HEK293 (cell line): ENCODE results near the gene EIF4G1.

Experiments
- CTCF ChIP-seq: fragments of 450-650 bp; formaldehyde crosslinking; IDR thresholded peaks from 2 replicates; pipeline ENCODE4 v1.5.1; 2016; ENCODE audit warnings: missing biosample characterization, missing genetic modification characterization
- HOXA7 ChIP-seq: sonication (generic); formaldehyde crosslinking; IDR thresholded peaks from 2 replicates; pipeline ENCODE4 v1.8.1; 2022; ENCODE audit warnings: missing genetic modification reagents, borderline replicate concordance
- REST ChIP-seq: fragments of 450-650 bp; formaldehyde crosslinking; IDR thresholded peaks from 2 replicates; pipeline ENCODE4 v1.5.1; 2016; ENCODE audit warnings: missing biosample characterization, missing genetic modification characterization
- TCF7L2 ChIP-seq: IDR thresholded peaks from 2 replicates; pipeline ENCODE4 v1.6.1; 2011; ENCODE audit warnings: low read depth, mild to moderate bottlenecking, inconsistent platforms, low read length, moderate library complexity, borderline replicate concordance
- ZNF23 ChIP-seq: fragments of 450-650 bp; formaldehyde crosslinking; IDR thresholded peaks from 2 replicates; pipeline ENCODE4 v1.5.1; 2016; ENCODE audit warnings: missing biosample characterization, missing genetic modification characterization, borderline replicate concordance
- ZNF266 ChIP-seq: fragments of 450-650 bp; formaldehyde crosslinking; IDR thresholded peaks from 2 replicates; pipeline ENCODE4 v1.5.1; 2016; ENCODE audit warnings: missing biosample characterization, missing genetic modification characterization, low read depth
- ZNF777 ChIP-seq: fragments of 450-650 bp; formaldehyde crosslinking; IDR thresholded peaks from 2 replicates; pipeline ENCODE4 v1.5.1; 2017; ENCODE audit warnings: missing biosample characterization, missing genetic modification characterization, borderline replicate concordance
- ZSCAN5A ChIP-seq: fragments of 450-650 bp; formaldehyde crosslinking; IDR thresholded peaks from 2 replicates; pipeline ENCODE4 v1.5.1; 2016; ENCODE audit warnings: missing biosample characterization, missing genetic modification characterization

GRCh38 chr3:184357248-184358123, 43.1 kb downstream of the EIF4G1 start:
- TF ChIP-seq ZNF23 (tag by site-specific recombination) (no peak), REST (tag by site-specific recombination) (no peak), CTCF (tag by site-specific recombination) (no peak), ZSCAN5A (tag by site-specific recombination) (no peak), TCF7L2 (no peak), ZNF266 (tag by site-specific recombination) (no peak), ZNF777 (no peak), HOXA7 (CRISPR knock-in tag) (no peak)
